SJCRH30 (cell line): Measurements from ENCODE around the gene NELL1. TPM values are rescaled to one million over a fixed set of nuclear protein-coding genes. Genes with fewer than 3 reads are reported as not detected.
A peak's percentile ranks its signal among the peaks of the same experiment; 100 is the strongest.

Source experiments
- DNase-seq, 2 experiments: peaks; one replicate each; pipeline ENCODE4 v3.0.0-alpha.2; 2015 to 2020
- H3K27ac ChIP-seq: fragments of 250-450 bp; sonication (Bioruptor Pico); 2 replicates; pipeline ENCODE4 v1.5.1; 2020; ENCODE audit warnings: mild to moderate bottlenecking, moderate library complexity
- H3K27me3 ChIP-seq: fragments of 250-450 bp; sonication (Bioruptor Pico); 2 replicates; pipeline ENCODE4 v1.5.1; 2020; ENCODE audit warnings: mild to moderate bottlenecking, moderate library complexity
- H3K36me3 ChIP-seq: fragments of 250-450 bp; sonication (Bioruptor Pico); 2 replicates; pipeline ENCODE4 v1.5.1; 2020; ENCODE audit warnings: mild to moderate bottlenecking, moderate library complexity
- H3K4me1 ChIP-seq: fragments of 250-450 bp; sonication (Bioruptor Pico); 2 replicates; pipeline ENCODE4 v1.5.1; 2020; ENCODE audit warnings: mild to moderate bottlenecking, moderate library complexity
- H3K4me3 ChIP-seq: fragments of 250-450 bp; sonication (Bioruptor Pico); 2 replicates; pipeline ENCODE4 v1.5.1; 2020; ENCODE audit warnings: mild to moderate bottlenecking, moderate library complexity
- H3K9me3 ChIP-seq: fragments of 250-450 bp; sonication (Bioruptor Pico); replicated peaks from 2 replicates; pipeline ENCODE4 v1.5.1; 2020; ENCODE audit warnings: mild to moderate bottlenecking, moderate library complexity
- total RNA-seq: library from RNA; depleted of rRNA; stranded (reverse); fragments of >200 nt; shearing (Covaris generic); gene quantifications from 2 replicates; pipeline ENCODE4 v1.2.3, GENCODE V29; 2014

NELL1 gene
- total RNA-seq, 1 experiment from 2014 or later = 176 TPM

DNA sequence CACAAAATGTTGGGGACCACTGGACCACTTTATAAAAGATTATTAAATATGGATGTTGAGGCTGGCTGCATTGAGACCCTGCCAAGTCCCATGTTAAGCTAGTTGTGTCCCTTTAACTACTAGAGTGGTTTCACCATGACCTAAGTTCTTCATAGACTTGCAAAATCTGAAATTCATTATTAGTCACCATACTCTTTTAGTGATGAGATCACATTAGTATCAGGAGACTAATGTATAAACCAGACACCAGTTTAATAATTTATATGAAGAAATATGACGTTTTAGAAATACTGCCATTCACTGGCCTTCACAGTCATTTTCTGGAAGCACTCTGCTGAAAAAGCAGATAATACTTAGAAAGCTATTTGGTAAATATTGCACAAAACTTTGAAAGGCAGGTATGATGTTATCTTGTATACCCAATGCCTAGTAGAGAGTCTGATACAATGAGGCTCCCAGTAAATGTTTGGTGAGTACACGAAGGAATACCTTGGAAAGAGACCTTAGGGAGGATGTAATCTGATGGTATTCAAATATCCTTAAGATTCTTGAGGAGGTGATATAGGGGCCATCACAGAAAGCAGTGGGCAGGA, 795.3 kb downstream of the NELL1 start:
- DNase-seq = no peak
- H3K36me3 ChIP-seq = no peaks in the 10 kb centered on the region
- H3K4me3 ChIP-seq = no peak overlapping the region
- H3K27me3 ChIP-seq = no peaks in the 10 kb centered on the region
- H3K9me3 ChIP-seq = peaks cover 2% of the 10 kb centered on the region; the same call in 1 of the 2 replicates
- no peaks in the 10 kb centered on the region; the same call in 1 of the 2 replicates for H3K4me1 ChIP-seq
- H3K27ac ChIP-seq = no peak overlapping the region

- Histone ChIP-seq H3K27me3 (no peaks in the 10 kb centered on the region), H3K36me3 (no peaks in the 10 kb centered on the region), H3K4me1 (no peaks in the 10 kb centered on the region; the same call in 1 of the 2 replicates), H3K9me3 (peaks cover 2% of the 10 kb centered on the region; the same call in 1 of the 2 replicates), H3K4me3 (no peak overlapping the region), H3K27ac (no peak overlapping the region)
- DNase-seq = no peak
These were observed 795.8 kb downstream of the NELL1 start for GRCh38 chr11:21465203-21465602.

- H3K4me3 ChIP-seq = no peak overlapping the region
- H3K9me3 ChIP-seq = peaks cover 2% of the 10 kb centered on the region; the same call in 1 of the 2 replicates
- no peaks in the 10 kb centered on the region for H3K36me3 ChIP-seq
- H3K27ac ChIP-seq = no peak overlapping the region
- H3K27me3 ChIP-seq = no peaks in the 10 kb centered on the region
- DNase-seq = no peak
- no peaks in the 10 kb centered on the region; the same call in 1 of the 2 replicates for H3K4me1 ChIP-seq
These were observed 796.5 kb downstream of the NELL1 start for GRCh38 chr11:21465920-21466319.

GRCh38 chr11:21470521-21470920, 801.1 kb downstream of the NELL1 start:
- Histone ChIP-seq H3K4me1 (no peaks in the 10 kb centered on the region), H3K36me3 (no peaks in the 10 kb centered on the region), H3K9me3 (no peaks in the 10 kb centered on the region), H3K4me3 (no peak overlapping the region), H3K27ac (no peak overlapping the region), H3K27me3 (no peaks in the 10 kb centered on the region)
- no peak for DNase-seq

DNA sequence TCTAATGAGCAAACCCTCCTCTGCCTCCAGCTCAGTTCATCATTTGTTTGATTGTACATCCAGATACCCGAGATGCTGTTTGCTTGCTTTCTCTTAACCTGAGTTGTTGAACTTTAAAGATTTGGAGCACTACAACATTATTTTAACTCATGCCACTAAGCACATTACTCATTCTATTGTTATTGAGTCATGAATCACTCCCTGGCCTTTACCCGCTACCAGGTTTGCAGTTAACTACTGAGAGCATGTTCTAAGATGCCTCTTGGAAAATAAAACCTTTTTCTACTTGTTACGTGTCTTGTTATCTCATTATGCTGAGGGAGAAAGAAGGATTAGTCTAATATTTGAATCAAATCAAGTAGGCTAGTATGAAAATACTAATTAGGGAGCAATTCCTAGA, 802.9 kb downstream of the NELL1 start:
- no peak for DNase-seq
- H3K4me1 ChIP-seq = no peaks in the 10 kb centered on the region
- no peak overlapping the region for H3K4me3 ChIP-seq
- no peaks in the 10 kb centered on the region for H3K27me3 ChIP-seq
- no peaks in the 10 kb centered on the region for H3K36me3 ChIP-seq
- no peak overlapping the region for H3K27ac ChIP-seq
- no peaks in the 10 kb centered on the region for H3K9me3 ChIP-seq

GRCh38 chr11:21474529-21474928, 805.1 kb downstream of the NELL1 start:
- Histone ChIP-seq H3K36me3 (no peaks in the 10 kb centered on the region), H3K4me1 (no peaks in the 10 kb centered on the region), H3K4me3 (no peak overlapping the region), H3K27me3 (no peaks in the 10 kb centered on the region), H3K9me3 (no peaks in the 10 kb centered on the region), H3K27ac (no peak overlapping the region)
- no peak for DNase-seq

- Histone ChIP-seq H3K27me3 (no peaks in the 10 kb centered on the region), H3K9me3 (no peaks in the 10 kb centered on the region)
These were observed 805.9 kb downstream of the NELL1 start for GRCh38 chr11:21475276-21475675.

DNA sequence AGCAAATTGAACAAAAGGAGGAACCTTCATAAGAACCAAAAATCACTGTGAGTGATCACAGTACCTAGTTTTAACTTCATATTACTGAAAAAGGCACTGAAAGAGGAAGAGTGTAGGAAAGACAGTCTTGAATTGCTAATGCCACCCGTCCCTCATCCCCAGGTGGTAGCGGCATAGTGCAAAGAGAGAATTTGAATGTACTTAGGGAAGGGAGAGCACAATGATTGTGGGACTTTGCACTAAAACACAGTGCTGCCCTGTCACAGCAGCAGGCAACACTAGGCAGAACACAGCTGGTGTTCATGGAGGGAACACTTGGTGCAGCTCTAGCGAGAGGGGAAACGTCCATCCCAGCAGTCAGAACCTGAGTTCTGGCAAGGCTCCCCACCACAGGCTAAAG, 807.2 kb downstream of the NELL1 start:
- no peak overlapping the region for H3K27ac ChIP-seq
- DNase-seq = no peak

More at GRCh38 chr11:21475276-21475675, 805.9 kb downstream of the NELL1 start:
- no peak overlapping the region for H3K4me3 ChIP-seq
- H3K4me1 ChIP-seq = no peaks in the 10 kb centered on the region
- H3K36me3 ChIP-seq = no peaks in the 10 kb centered on the region
- no peak for DNase-seq
- H3K27ac ChIP-seq = no peak overlapping the region

DNA sequence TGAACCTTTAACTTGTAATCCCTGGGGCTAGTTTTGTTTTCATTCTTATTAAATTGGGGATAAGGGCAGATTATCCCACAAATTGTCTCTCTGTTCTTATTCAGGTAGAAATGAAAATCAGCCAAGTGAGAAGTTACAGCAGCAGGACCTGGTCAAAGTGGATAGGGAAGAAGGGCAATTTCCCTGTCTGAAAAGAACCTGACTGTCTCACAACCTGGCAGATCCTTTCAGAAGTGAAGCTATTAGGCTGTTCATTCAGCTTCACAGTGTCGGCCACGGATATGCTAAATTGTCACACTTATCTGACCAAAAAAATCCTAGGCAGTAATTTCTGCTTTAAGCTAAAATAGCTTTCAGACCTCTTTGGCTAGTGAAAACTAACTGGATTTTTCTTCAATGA, 810.9 kb downstream of the NELL1 start:
- Histone ChIP-seq H3K36me3 (no peaks in the 10 kb centered on the region; the same call in 1 of the 2 replicates), H3K9me3 (no peaks in the 10 kb centered on the region), H3K27ac (no peak overlapping the region), H3K4me1 (peaks cover 6% of the 10 kb centered on the region), H3K27me3 (no peaks in the 10 kb centered on the region), H3K4me3 (no peak overlapping the region)
- DNase-seq = no peak

More for the DNA sequence above, 807.2 kb downstream of the NELL1 start:
- Histone ChIP-seq H3K4me3 (no peak overlapping the region), H3K36me3 (no peaks in the 10 kb centered on the region), H3K27me3 (no peaks in the 10 kb centered on the region), H3K4me1 (no peaks in the 10 kb centered on the region), H3K9me3 (no peaks in the 10 kb centered on the region)

DNA sequence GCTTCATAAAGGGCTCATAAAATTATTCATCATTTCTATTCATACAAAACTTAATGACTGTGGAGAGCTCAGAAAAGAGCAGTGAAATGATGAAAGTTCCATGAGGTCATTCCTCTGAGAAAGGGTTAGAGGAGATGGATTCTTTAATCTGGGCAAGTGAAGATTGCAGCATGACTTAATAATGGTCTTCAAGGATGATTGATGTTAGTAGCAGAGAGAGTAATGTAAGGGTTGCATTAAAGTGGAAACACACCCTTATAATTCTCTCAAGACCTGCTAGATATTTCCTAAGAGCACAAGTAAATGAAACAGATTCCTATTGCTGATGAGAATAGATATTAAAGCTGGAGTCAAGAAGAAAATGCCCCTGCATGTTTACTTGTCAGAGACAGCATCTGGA, 811.9 kb downstream of the NELL1 start:
- H3K9me3 ChIP-seq = no peaks in the 10 kb centered on the region
- no peak overlapping the region for H3K27ac ChIP-seq
- no peak for DNase-seq
- no peaks in the 10 kb centered on the region for H3K27me3 ChIP-seq
- no peaks in the 10 kb centered on the region; the same call in 1 of the 2 replicates for H3K36me3 ChIP-seq
- peaks cover 7% of the 10 kb centered on the region for H3K4me1 ChIP-seq
- H3K4me3 ChIP-seq = no peak overlapping the region

- DNase-seq = no peak
- Histone ChIP-seq H3K27me3 (no peaks in the 10 kb centered on the region), H3K4me1 (peaks cover 19% of the 10 kb centered on the region), H3K27ac (no peak overlapping the region), H3K36me3 (no peaks in the 10 kb centered on the region; the same call in 1 of the 2 replicates), H3K9me3 (0 out of 2 replicates have a peak, but pooled peaks cover 2% of the 10 kb centered on the region), H3K4me3 (no peak overlapping the region)
These were observed 814.7 kb downstream of the NELL1 start for GRCh38 chr11:21484039-21484438.

GRCh38 chr11:21485006-21485405, 815.6 kb downstream of the NELL1 start:
- H3K9me3 ChIP-seq = 0 out of 2 replicates have a peak, but pooled peaks cover 2% of the 10 kb centered on the region
- no peak overlapping the region for H3K4me3 ChIP-seq
- H3K27ac ChIP-seq = peak overlapping the region; percentile 34
- H3K4me1 ChIP-seq = peaks cover 27% of the 10 kb centered on the region
- no peaks in the 10 kb centered on the region for H3K27me3 ChIP-seq
- peak; percentile 38 to 71 for DNase-seq
- H3K36me3 ChIP-seq = no peaks in the 10 kb centered on the region; the same call in 1 of the 2 replicates

- H3K4me1 ChIP-seq = peaks cover 27% of the 10 kb centered on the region
- H3K9me3 ChIP-seq = peaks cover 3% of the 10 kb centered on the region; the same call in 1 of the 2 replicates
- H3K27me3 ChIP-seq = no peaks in the 10 kb centered on the region
- no peak for DNase-seq
- H3K27ac ChIP-seq = peak overlapping the region; percentile 34
- H3K4me3 ChIP-seq = no peak overlapping the region
- H3K36me3 ChIP-seq = no peaks in the 10 kb centered on the region; the same call in 1 of the 2 replicates
These were observed 816.0 kb downstream of the NELL1 start for GRCh38 chr11:21485426-21485825.

- H3K27ac ChIP-seq = peak overlapping the region; percentile 60
- H3K4me1 ChIP-seq = peaks cover 27% of the 10 kb centered on the region
- H3K4me3 ChIP-seq = no peak overlapping the region
- peak in 1 of 2 experiments; percentile 58 for DNase-seq
- H3K36me3 ChIP-seq = no peaks in the 10 kb centered on the region
- peaks cover 9% of the 10 kb centered on the region for H3K9me3 ChIP-seq
- H3K27me3 ChIP-seq = no peaks in the 10 kb centered on the region
These were observed 820.2 kb downstream of the NELL1 start for GRCh38 chr11:21489416-21490115.

DNA sequence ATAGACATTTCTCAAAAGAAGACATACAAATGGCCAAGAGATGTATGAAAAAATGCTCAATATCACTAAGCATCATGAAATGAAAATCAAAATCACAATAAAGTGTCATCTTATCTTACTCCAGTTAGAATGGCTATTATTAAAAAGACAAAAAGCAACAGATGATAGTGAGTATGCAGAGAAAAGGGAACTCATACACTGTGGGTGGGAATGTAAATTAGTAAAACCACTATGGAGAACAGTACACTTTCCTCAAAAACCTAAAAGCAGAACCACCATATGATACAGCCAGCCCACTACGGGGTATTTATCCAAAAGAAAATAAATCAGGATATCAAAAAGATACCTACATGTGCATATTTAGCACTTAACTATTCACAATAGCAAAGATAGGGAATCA, 823.5 kb downstream of the NELL1 start:
- Histone ChIP-seq H3K27ac (no peak overlapping the region), H3K27me3 (no peaks in the 10 kb centered on the region), H3K4me1 (peaks cover 19% of the 10 kb centered on the region), H3K9me3 (peaks cover 10% of the 10 kb centered on the region), H3K4me3 (no peak overlapping the region), H3K36me3 (no peaks in the 10 kb centered on the region)
- no peak for DNase-seq
